ENCODE data around the gene ZIM2. TPM values are rescaled to one million over a fixed set of nuclear protein-coding genes. Genes with fewer than 3 reads are reported as not detected.

ZIM2 gene
- total and polyA plus RNA-seq, 2 donors (not counting 1 experiment from before 2014, with no cell fraction given) = not detected

- no peaks in the 10 kb centered on the region for H4K20me1 ChIP-seq (ENCODE audit: control insufficient read depth, insufficient read depth, low read length, poor library complexity, severe bottlenecking)
- H3K4me1 ChIP-seq (ENCODE audit: control insufficient read depth in 2 of 2, insufficient read depth in 2 of 2, low read length in 2 of 2) = no peaks in the 10 kb centered on the region
- H2AFZ ChIP-seq (ENCODE audit: insufficient read depth, low read depth, low read length, poor library complexity, severe bottlenecking) = no peak overlapping the region
- no peak overlapping the region for H3K27ac ChIP-seq (ENCODE audit: low read length in 2 of 2)
- H3K9ac ChIP-seq (ENCODE audit: low read length) = no peak overlapping the region
- Mint-ChIP-seq H3K27ac (no peak overlapping the region), H3K27me3 (no peaks in the 10 kb centered on the region), H3K9me3 (ENCODE audit: insufficient read depth) (peaks cover 20% of the 10 kb centered on the region), H3K4me1 (no peaks in the 10 kb centered on the region), H3K4me3 (no peak overlapping the region)
- H3K4me3 ChIP-seq (ENCODE audit: control extremely low read depth in 1 of 5, extremely low read depth in 1 of 5, insufficient read depth in 1 of 5, low read depth in 2 of 5, low read length in 4 of 5) = no peak overlapping the region
- no peaks in the 10 kb centered on the region for H3K27me3 ChIP-seq (replicated peaks in 1 of 4; ENCODE audit: control extremely low read depth in 1 of 4, control insufficient read depth in 3 of 4, insufficient read depth in 4 of 4, low read length in 3 of 4)
- ATAC-seq (ENCODE audit: low read depth) = no peak
- 83% methylated on average over 8 of the region's 8 CpGs for WGBS (ENCODE audit: insufficient coverage)
- CTCF ChIA-PET = no interaction called here
- DNase-seq = no peak
- TF ChIP-seq CTCF (IDR thresholded peaks at IDR 0.05) = no peak
- no peak for TF ChIP-seq EZH2 (IDR thresholded peaks at IDR 0.05; ENCODE audit: borderline replicate concordance, insufficient read depth, low read depth, low read length, poor library complexity, severe bottlenecking)
- peaks cover 1 to 32% (median 10%) of the 10 kb centered on the region in 3 donors for H3K9me3 ChIP-seq (ENCODE audit: control extremely low read depth in 1 of 3, control insufficient read depth in 2 of 3, insufficient read depth in 1 of 3, low read length in 2 of 3)
- H3K36me3 ChIP-seq (replicated peaks in 1 of 2; ENCODE audit: control extremely low read depth in 1 of 2, control insufficient read depth in 1 of 2, extremely low read depth in 1 of 2, insufficient read depth in 2 of 2, low read length in 1 of 2) = no peaks in the 10 kb centered on the region
- no peaks in the 10 kb centered on the region for H3K79me2 ChIP-seq (ENCODE audit: control insufficient read depth, insufficient read depth, low read length)
- no peak overlapping the region for H3K4me2 ChIP-seq (replicated peaks; ENCODE audit: low read depth, low read length, poor library complexity, severe bottlenecking)
- POLR2A ChIA-PET = no interaction called here
- intact Hi-C loops (cut with micrococcal nuclease) = no loop called here
Observed at GRCh38 chr19:56869886-56870285, 29.4 kb upstream of the ZIM2 start.

GRCh38 chr19:56868446-56868845, 27.9 kb upstream of the ZIM2 start:
- Histone ChIP-seq H4K20me1 (ENCODE audit: control insufficient read depth, insufficient read depth, low read length, poor library complexity, severe bottlenecking) (no peaks in the 10 kb centered on the region), H2AFZ (ENCODE audit: insufficient read depth, low read depth, low read length, poor library complexity, severe bottlenecking) (no peak overlapping the region), H3K27ac (ENCODE audit: low read length in 2 of 2) (no peak overlapping the region), H3K4me3 (ENCODE audit: control extremely low read depth in 1 of 5, extremely low read depth in 1 of 5, insufficient read depth in 1 of 5, low read depth in 2 of 5, low read length in 4 of 5) (no peak overlapping the region), H3K36me3 (replicated peaks in 1 of 2; ENCODE audit: control extremely low read depth in 1 of 2, control insufficient read depth in 1 of 2, extremely low read depth in 1 of 2, insufficient read depth in 2 of 2, low read length in 1 of 2) (no peaks in the 10 kb centered on the region), H3K27me3 (replicated peaks in 1 of 4; ENCODE audit: control extremely low read depth in 1 of 4, control insufficient read depth in 3 of 4, insufficient read depth in 4 of 4, low read length in 3 of 4) (no peaks in the 10 kb centered on the region), H3K9ac (ENCODE audit: low read length) (no peak overlapping the region), H3K79me2 (ENCODE audit: control insufficient read depth, insufficient read depth, low read length) (no peaks in the 10 kb centered on the region), H3K9me3 (ENCODE audit: control extremely low read depth in 1 of 3, control insufficient read depth in 2 of 3, insufficient read depth in 1 of 3, low read length in 2 of 3) (peaks cover 1 to 33% (median 6%) of the 10 kb centered on the region in 3 donors), H3K4me2 (replicated peaks; ENCODE audit: low read depth, low read length, poor library complexity, severe bottlenecking) (no peak overlapping the region), H3K4me1 (ENCODE audit: control insufficient read depth in 2 of 2, insufficient read depth in 2 of 2, low read length in 2 of 2) (no peaks in the 10 kb centered on the region)
- DNase-seq (no peak), ATAC-seq (ENCODE audit: low read depth) (no peak)
- no peak overlapping the region for H3K4me3 Mint-ChIP-seq
- CTCF ChIA-PET = no interaction called here
- H3K27ac Mint-ChIP-seq = no peak overlapping the region
- intact Hi-C loops (cut with micrococcal nuclease) = no loop called here
- H3K4me1 Mint-ChIP-seq = no peaks in the 10 kb centered on the region
- POLR2A ChIA-PET = no interaction called here
- WGBS (ENCODE audit: insufficient coverage) = no CpG with 5 or more reads among the region's 1 CpG
- peaks cover 15% of the 10 kb centered on the region for H3K9me3 Mint-ChIP-seq (ENCODE audit: insufficient read depth)
- H3K27me3 Mint-ChIP-seq = no peaks in the 10 kb centered on the region
- TF ChIP-seq EZH2 (IDR thresholded peaks at IDR 0.05; ENCODE audit: borderline replicate concordance, insufficient read depth, low read depth, low read length, poor library complexity, severe bottlenecking) (no peak), CTCF (IDR thresholded peaks at IDR 0.05) (no peak)
